LNCaP clone FGC (cell line): ENCODE results near the gene RIBC2.

Experiments
- DNase-seq: peaks from one replicate; pipeline ENCODE4 v3.0.0-alpha.2; 2011; ENCODE audit warnings: low read depth
- H3K4me3 ChIP-seq: 2 replicates; pipeline ENCODE4 v1.5.1; 2011; ENCODE audit warnings: mild to moderate bottlenecking, low read depth, low read length, control low read depth
- TF ChIP-seq, protein P1 (sequence below): IDR thresholded peaks from 2 replicates; pipeline ENCODE4 v1.5.1; 2012; ENCODE audit warnings: mild to moderate bottlenecking; ENCODE audit not compliant: control insufficient read depth, insufficient read depth; ENCODE audit errors: extremely low read depth

Gene RIBC2

DNA sequence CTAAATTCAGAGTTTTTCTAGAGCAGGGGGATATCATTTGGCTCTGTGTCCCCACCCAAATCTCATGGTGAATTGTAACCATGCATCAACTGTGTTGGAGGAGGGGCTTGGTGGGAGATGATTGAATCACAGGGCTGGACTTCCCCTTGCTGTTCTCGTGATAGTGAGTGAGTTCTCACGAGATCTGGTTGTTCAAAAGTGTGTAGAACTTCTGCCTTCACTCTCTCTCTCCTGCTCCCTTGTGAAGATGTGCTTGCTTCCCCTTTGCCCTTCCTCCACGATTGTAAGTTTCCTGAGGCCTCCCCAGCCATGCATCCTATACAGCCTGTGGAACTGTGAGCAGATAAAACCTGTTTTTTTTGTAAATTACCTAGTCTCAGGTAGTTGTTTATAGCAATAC lies 67.2 kb downstream of the RIBC2 start:
- no peak for DNase-seq
- no peak overlapping the region for H3K4me3 ChIP-seq
- TF ChIP-seq, protein P1, sequence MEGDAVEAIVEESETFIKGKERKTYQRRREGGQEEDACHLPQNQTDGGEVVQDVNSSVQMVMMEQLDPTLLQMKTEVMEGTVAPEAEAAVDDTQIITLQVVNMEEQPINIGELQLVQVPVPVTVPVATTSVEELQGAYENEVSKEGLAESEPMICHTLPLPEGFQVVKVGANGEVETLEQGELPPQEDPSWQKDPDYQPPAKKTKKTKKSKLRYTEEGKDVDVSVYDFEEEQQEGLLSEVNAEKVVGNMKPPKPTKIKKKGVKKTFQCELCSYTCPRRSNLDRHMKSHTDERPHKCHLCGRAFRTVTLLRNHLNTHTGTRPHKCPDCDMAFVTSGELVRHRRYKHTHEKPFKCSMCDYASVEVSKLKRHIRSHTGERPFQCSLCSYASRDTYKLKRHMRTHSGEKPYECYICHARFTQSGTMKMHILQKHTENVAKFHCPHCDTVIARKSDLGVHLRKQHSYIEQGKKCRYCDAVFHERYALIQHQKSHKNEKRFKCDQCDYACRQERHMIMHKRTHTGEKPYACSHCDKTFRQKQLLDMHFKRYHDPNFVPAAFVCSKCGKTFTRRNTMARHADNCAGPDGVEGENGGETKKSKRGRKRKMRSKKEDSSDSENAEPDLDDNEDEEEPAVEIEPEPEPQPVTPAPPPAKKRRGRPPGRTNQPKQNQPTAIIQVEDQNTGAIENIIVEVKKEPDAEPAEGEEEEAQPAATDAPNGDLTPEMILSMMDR = no peak

DNA sequence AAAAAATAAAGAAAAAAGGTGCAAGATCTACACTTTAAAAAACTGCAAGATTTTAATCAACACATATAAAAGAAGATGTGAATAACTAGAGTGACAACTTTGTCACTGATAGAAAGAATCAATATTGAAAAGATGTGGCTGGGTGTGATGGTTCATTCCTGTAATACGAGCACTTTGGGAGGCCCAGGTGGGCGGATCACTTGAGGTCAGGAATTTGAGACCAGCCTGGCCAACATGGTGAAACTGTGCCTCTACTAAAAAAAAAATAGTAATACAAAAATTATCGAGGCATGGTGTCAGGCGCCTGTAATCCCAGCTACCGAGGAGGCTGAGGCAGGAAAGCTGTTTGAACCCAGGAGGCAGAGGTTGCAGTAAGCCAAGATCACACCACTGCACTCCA lies 68.2 kb downstream of the RIBC2 start:
- TF ChIP-seq, protein P1 = no peak
- DNase-seq = no peak

More for the DNA sequence above, 68.2 kb downstream of the RIBC2 start:
- no peak overlapping the region for H3K4me3 ChIP-seq
